Measurements from ENCODE around the gene ZNF467.

The ZNF467 gene

DNA sequence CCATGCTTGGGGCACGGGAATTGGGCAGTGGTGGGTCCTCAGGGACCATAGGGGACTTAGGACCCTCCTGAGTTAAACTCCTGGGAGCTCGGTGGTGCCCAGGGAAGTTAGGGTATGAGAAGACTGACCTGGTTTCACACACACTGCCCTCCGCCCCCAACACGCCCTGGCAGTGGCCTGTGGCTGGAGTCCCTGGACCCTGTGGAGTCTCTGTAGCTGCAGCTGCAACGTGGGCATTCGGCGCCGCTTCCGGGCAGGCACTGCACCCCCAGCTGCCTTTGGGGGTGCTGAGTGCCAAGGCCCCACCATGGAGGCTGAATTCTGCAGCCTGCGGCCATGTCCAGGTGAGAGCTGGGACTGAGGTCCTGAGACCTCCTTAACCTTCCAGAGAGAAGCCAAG, 34.9 kb upstream of the ZNF467 start:
- no peak for DNase-seq (ENCODE audit: low read depth)

DNA sequence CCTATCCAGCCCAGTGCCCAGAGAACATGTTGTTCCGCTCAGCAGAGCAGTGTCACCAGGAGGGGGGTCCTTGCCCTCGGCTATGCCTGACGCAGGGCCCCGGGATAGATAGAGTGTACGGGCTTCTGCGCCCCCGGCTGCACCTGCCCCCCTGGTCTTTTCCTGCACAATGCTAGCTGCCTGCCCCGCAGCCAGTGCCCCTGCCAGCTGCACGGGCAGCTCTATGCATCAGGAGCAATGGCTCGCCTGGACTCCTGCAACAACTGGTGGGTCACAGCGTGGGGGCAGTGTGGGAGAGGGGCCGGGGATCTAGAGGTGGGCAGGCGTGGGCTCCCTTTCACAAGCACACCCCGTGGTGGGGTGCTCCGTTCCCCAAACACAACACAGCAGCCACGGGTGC, 33.3 kb upstream of the ZNF467 start:
- DNase-seq (ENCODE audit: low read depth): no peak

DNA sequence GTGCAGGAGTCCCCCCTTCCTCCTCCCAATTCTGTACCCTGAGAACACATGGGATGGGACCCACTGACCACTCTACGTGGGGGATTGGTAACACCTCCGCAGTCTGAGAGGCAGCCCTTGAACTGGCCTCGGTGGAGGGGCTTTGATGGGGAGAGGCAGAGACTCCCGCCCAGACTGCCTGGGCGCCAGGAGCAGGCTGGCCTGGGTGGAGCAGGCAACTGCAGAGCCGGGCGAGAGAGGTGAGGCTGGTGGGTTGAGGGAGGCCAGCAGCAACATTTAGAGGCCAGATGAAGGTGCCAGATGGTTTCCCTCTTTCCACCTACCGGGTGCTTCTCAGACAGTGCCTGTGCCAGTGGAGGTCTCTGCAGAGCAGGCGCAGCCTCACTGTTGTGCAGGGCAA, 30.7 kb upstream of the ZNF467 start:
- DNase-seq (ENCODE audit: low read depth): no peak

DNA sequence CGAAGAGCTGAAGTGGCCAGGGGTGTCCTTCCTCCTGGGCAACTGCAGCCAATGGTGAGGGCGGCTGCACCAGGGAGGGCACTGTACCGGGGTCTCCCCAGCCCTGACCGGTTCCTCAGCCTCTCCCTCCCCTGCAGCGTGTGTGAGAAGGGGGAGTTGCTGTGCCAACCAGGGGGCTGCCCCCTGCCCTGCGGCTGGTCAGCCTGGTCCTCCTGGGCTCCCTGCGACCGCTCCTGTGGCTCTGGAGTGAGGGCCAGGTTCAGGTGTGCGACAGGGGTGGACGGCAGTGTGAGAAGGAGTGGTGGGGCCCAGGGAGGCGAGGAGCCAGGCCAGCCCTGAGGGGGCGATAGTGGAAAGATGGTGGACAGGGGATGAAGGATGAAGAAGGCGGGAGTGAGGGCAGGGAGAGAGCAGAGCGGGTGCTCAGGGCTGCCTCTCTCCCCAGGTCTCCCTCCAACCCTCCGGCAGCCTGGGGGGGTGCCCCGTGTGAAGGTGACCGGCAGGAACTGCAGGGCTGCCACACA, 30.2 kb upstream of the ZNF467 start:
- DNase-seq (ENCODE audit: low read depth): no peak

DNA sequence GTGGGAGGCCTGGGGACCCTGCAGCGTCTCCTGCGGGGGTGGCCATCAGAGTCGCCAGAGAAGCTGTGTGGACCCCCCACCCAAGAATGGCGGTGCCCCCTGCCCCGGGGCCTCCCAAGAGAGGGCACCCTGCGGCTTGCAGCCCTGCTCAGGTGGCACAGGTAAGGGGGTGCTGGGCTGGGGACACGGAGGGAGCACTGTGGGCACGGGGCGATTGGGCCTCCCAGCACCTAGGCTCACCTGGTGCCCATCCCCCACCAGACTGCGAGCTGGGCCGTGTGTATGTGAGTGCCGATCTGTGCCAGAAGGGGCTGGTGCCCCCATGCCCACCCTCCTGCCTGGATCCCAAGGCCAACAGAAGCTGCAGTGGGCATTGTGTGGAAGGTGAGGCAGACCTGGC, 29.6 kb upstream of the ZNF467 start:
- no peak for DNase-seq (ENCODE audit: low read depth)

DNA sequence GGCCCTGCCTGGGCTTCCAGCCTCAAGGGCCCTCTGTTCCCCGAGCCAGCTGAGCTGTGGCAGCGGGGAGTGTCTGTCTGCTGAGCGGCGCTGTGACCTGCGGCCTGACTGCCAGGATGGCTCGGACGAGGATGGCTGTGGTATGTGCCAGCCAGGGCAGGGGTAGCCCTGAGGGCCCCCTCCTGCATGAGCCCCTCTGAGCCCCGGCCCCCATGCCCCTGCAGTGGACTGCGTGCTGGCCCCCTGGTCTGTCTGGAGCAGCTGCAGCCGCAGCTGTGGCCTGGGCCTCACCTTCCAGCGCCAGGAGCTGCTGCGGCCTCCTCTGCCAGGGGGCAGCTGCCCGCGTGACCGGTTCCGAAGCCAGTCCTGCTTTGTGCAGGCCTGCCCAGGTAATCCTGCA, 28.4 kb upstream of the ZNF467 start:
- DNase-seq (ENCODE audit: low read depth): no peak

DNA sequence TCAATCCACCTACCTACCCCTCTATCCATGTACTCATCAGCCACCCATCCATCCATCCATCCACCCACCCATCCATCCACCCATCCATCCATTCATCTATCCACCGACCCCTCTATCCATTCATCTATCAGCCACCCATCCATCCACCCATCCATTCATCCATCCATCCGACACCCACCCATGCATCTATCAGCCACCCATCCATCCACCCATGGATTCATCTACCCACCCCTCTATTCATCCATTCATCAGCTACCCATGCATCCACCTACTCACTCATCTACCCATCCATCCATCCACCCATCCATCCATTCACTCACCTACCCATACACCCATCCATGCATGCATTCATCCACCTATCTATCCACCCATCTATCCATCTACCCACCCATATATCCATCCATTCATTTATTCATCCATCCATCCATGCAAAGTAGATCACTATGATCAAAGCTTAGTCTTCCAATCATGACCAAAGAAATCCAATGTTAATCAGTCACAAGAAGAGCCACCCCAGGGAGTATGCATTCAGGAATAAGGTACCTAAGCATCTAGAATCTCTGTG, 27.7 kb upstream of the ZNF467 start:
- DNase-seq (ENCODE audit: low read depth): no peak

DNA sequence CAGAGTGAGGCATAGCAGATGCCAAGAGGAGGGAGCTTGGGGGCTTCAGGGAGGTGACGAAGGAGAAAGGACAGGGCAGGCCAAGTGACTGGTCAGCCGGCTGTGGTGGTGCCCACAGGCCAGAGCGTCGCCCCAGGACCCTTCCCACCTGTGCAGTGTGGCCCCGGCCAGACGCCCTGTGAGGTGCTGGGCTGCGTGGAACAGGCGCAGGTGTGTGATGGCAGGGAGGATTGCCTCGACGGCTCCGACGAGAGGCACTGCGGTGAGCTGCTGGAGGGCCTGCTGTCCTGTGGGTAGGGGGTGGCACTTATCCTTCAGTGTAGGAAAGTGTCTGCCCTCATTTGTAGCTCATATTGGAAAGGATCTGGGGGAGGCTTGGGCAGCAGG, 26.8 kb upstream of the ZNF467 start:
- no peak for DNase-seq (ENCODE audit: low read depth)

DNA sequence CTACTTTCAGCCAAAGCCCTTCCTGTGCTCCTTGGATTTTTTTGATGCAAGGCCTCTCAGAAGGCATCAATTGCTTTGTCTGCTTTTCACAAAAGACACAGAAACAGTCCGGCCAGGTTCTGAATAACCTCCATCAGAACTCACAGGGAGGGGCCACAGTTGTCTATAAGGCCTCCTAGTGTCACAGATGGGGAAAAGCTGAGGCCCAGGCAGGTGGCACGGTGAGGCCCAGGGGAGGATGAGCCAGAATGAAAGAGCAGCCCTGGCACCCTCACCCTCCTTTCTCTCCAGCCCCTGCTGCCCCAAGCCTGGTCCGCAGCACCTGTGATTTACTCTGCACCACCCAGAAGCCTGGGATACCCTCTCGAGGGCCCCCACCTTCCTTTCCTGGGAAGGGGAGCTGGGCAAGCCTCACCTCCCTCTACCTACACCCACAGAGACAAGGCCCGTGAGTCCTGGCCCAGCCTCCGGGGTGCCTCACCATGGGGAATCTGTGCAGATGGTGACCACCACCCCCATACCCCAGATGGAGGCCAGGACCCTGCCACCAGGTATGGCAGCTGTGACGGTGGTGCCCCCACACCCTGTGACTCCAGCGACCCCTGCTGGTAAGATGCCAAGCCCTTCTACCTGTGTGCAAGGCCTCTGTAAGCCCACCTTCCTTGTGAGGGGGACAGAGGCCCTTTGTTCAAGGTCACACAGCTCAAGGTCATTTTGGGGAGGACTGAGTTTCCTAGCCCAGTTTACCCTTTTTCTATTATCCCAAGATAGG, 26.2 kb upstream of the ZNF467 start:
- DNase-seq (ENCODE audit: low read depth): peak; percentile 37

DNA sequence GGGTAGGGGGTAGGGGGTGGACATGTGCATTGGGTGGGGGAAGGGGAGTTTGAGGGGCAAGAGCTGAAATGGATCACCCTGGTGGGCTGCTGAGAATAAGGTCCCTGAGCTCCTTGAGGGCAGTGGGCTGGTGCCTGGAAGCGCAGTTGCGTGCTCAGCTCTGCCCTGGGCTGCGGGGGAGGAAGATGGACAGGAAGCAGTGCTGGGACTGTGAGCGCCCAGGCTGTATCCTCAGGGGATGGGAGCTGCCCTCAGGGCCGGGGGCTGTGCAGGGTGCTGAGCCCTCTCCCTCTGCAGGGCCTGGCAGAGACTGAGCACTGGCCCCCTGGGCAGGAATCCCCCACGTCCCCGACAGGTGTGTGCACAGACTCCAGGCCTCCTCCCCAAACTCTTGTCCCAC, 24.4 kb upstream of the ZNF467 start:
- no peak for DNase-seq (ENCODE audit: low read depth)

DNA sequence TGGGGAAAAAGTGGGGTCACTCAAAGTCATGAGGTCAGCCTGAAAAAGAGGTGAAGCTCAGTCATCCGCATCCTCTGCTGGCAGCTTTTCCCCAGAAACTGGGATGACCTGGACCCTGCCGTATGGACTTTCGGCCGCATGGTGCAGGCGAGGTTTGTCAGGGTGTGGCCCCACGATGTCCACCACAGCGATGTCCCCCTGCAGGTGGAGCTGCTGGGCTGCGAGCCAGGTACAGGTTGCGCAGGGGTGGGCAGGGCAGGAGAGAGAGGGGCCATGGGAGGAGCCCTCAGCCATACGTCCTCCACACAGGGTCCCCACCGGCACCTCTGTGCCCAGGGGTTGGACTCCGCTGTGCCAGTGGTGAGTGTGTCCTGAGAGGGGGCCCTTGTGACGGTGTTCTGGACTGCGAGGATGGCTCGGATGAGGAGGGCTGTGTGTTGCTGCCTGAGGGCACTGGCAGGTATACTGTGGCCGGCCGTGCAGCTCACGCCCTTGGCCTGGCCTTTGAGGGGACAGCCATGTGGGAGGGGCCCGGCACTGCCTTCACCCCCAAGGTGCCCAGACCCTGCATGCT, 23.0 kb upstream of the ZNF467 start:
- no peak for DNase-seq (ENCODE audit: low read depth)

DNA sequence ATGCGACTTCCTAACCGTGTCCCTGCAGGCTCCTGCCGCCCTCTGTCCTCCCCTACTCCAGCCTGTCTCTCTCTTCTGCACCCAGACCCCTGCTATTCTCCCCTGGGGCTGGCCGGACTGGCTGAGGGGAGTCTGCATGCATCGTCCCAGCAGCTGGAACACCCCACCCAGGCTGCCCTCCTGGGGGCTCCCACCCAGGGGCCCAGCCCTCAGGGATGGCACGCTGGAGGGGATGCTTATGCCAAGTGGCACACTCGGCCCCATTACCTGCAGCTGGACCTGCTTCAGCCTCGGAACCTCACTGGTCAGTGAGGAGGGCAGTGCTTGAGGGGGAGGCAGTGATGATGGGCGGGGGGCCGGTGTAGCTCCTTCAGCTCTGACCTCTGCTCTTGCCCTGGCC, 21.7 kb upstream of the ZNF467 start:
- no peak for DNase-seq (ENCODE audit: low read depth)

DNA sequence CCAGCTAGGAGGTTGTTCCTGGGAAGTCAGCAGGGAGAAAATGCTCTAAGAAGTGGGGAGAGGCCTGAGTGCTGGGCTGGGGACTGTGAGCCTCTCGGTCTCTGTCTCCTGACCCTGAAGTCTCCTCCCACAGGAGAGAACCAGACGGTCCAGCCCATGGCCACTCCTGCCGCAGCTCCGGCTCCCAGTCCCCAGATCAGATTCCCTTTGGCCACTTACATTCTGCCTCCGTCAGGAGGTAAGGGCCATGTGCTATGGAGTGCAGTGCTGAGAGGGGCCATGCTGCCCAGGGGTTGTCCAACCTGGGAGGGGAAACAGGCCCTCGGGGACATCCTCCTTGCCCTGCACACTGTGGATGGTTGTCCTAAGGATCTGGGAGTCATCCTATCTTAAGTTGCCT, 21.3 kb upstream of the ZNF467 start:
- no peak for DNase-seq (ENCODE audit: low read depth)

DNA sequence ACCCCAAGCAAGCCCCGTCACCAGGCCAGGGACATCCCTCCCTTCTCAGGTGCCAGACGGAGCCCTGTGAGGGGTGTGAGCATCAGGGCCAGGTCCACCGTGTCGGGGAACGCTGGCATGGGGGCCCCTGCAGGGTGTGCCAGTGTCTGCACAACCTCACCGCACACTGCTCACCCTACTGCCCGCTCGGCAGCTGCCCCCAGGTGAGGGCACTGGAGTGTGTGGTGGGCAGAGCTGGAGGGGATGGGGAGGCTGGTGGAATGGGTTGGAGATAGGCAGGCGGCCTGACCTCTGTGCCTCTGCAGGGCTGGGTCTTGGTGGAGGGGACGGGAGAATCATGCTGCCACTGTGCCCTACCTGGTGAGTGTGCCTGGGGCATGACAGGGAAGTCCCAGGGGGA, 19.9 kb upstream of the ZNF467 start:
- no peak for DNase-seq (ENCODE audit: low read depth)

DNA sequence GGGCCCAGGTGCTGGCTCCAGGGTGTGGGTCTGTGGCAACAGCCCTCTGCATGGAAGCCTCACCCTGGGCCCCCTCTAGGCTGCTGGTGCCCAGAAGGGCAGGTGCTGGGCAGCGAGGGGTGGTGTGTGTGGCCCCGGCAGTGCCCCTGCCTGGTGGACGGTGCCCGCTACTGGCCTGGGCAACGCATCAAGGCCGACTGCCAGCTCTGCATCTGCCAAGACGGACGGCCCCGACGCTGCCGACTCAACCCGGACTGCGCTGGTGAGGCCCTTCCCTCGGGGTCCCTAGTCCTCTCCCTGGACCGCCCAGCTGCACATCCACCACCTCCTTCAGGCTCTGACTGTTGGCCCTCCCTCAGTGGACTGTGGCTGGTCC, 18.8 kb upstream of the ZNF467 start:
- DNase-seq (ENCODE audit: low read depth): no peak

DNA sequence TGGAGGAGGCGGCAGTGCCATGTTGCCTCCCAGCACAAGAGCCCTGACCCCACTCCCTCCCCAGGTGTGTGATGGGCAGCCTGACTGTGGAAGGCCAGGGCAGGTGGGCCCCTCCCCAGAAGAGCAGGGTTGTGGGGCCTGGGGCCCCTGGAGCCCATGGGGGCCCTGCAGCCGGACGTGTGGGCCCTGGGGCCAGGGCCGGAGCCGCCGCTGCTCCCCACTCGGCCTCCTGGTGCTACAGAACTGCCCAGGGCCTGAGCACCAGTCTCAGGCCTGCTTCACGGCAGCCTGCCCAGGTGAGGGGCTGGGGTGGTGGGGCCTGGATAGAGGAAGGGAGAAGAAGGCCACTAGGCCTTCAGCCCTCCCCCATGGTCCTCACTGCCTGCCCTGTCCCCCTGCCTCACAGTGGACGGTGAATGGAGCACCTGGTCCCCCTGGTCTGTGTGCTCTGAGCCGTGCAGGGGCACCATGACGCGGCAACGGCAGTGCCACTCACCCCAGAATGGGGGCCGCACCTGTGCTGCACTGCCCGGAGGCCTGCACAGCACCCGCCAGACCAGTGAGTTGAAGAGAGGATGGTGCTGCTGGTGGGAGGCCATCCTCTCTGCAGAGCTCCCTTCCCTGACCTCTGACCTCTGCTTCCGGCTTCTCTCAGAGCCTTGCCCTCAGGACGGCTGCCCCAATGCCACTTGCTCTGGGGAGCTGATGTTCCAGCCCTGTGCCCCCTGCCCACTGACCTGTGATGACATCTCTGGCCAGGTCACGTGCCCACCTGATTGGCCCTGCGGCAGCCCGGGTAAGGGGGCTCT, 18.2 kb upstream of the ZNF467 start:
- no peak for DNase-seq (ENCODE audit: low read depth)

DNA sequence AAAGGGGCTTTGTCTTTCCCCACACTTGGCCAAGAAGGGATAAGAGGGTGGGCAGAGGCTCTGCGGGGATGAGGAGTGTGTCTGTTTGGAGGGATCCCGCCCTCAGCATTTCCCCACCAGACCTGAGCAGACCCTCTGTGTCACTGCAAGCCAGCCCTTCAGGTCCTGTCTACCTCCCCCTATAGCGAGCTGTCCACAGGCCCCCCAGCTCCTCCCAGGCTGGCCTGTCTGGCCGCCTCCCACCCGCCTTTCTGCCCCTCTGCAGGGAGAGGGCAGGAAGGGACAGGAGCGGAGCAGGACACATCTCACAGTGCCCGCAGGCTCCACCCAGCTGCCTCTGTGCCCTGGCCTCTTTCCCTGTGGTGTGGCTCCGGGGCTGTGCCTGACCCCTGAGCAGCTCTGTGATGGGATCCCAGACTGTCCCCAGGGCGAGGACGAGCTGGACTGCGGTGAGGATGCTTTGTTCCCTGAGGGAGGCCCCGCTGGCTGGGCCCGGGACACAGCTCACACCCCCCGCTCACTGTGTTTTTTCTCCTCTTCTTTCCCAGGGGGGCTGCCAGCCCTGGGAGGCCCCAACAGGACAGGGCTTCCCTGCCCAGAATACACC, 17.5 kb upstream of the ZNF467 start:
- DNase-seq (ENCODE audit: low read depth): no peak

DNA sequence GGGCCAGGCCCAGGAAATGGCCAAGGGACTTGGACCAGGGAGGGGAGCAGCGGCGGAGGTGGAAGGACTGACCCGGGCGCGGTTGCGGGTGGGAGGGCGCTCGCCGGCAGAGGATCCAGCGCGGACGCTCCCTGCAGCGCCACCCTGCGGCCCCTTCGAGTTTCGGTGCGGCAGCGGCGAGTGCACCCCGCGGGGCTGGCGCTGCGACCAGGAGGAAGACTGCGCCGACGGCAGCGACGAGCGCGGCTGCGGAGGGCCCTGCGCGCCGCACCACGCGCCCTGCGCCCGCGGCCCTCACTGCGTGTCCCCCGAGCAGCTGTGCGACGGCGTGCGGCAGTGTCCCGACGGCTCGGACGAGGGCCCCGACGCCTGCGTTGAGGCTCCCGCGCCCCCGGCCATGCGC, 16.8 kb upstream of the ZNF467 start:
- DNase-seq (ENCODE audit: low read depth): no peak

DNA sequence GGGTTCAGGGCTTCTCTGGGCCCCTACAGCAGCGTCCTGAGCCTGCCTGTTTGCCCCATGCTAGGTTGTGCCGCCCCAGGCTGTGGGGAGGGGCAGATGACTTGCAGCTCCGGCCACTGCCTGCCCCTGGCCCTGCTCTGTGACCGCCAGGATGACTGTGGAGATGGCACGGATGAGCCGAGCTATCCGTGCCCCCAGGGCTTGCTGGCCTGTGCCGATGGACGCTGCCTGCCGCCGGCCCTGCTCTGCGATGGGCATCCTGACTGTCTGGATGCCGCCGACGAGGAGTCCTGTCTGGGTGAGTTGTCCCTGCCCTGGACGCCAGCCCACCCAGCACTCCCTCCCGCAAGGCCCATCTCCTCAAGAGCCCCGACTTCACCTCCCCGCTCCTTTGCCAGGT, 15.7 kb upstream of the ZNF467 start:
- no peak for DNase-seq (ENCODE audit: low read depth)

DNA sequence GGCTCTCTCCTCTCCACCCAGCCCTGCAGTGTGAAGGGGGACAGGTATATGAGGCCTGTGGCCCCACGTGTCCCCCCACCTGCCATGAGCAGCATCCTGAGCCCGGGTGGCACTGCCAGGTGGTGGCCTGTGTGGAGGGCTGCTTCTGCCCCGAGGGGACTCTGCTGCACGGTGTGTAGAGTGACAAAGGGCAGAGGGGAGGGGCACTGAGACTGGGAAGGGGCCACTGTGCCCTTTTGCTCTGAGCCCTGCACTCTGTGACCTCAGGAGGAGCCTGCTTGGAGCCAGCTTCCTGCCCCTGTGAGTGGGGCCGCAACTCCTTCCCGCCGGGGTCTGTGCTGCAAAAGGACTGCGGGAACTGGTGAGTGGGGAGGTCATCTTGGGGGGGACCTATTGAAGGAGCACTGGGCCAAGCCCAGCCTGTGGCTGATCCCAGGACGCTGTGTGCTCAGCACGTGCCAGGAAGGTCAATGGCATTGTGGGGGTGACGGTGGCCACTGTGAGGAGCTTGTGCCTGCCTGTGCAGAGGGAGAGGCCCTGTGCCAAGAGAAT, 15.0 kb upstream of the ZNF467 start:
- no peak for DNase-seq (ENCODE audit: low read depth)

DNA sequence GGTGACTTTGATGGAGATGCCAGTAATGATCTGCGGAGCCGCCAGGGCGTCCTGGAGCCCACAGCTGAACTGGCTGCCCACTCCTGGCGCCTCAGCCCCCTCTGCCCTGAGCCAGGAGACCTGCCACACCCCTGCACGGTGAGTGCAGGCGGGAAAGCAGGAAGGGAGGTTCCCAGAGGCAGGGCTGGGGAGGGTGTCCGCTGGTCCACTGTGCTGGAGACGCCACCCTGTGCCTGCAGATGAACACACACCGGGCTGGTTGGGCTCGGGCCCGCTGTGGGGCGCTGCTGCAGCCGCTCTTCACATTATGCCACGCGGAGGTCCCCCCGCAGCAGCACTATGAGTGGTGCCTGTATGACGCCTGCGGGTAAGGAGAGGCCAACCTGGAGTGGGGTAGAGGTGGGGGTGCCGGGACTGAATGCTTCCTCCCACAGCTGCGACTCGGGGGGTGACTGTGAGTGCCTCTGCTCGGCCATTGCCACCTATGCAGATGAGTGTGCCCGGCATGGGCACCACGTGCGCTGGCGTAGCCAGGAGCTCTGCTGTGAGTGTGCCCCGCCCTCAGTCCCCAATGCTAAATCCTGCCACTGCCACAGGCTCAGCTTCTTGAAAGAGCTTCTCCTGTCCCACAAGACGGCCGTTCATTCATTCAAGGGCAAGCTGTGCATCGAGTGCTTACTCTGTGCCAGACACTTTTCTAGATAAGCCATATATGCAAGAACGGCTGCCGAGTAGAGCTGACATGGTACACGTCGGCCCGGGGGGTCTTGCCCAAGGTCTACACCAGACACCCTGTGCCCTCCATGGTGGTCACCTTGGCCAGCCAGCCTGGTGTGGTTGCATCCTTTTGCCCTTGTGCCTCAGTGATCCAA, 14.3 kb upstream of the ZNF467 start:
- DNase-seq (ENCODE audit: low read depth): no peak
